ENCODE results near the gene SRRT. TPM values are rescaled to one million over a fixed set of nuclear protein-coding genes. Genes with fewer than 3 reads are reported as not detected.
"Not testable (repeated sequence)": the region's sequence is repeated elsewhere in the genome, so short reads cannot be mapped to it uniquely, and the experiment has no call there.

Gene SRRT
- total and polyA plus RNA-seq, 10 of the 15 experiments (the other 5 are each of a cell fraction or from before 2014, with no cell fraction given), result 11.1 to 254 (median 111) TPM

- Histone ChIP-seq H3K9me3 (replicated peaks; ENCODE audit: control insufficient read depth, insufficient read depth, low read length) (no peaks in the 10 kb centered on the region), H3K4me3 (no peak overlapping the region), H3K27ac (ENCODE audit: control insufficient read depth, insufficient read depth) (no peak overlapping the region), H2AFZ (ENCODE audit: control insufficient read depth, low read depth, low read length) (no peak overlapping the region), H3K36me3 (ENCODE audit: control insufficient read depth in 2 of 2, insufficient read depth in 2 of 2, low read length in 1 of 2) (no peaks in the 10 kb centered on the region), H3K27me3 (replicated peaks in 1 of 2; ENCODE audit: control insufficient read depth in 2 of 2, insufficient read depth in 2 of 2, low read length in 1 of 2) (no peaks in the 10 kb centered on the region; a peak in 1 of 4 replicates), H3K4me1 (ENCODE audit: control insufficient read depth, insufficient read depth, low read length) (no peaks in the 10 kb centered on the region), H3K4me2 (ENCODE audit: control insufficient read depth, insufficient read depth) (no peak overlapping the region), H3K9ac (ENCODE audit: control insufficient read depth, insufficient read depth, low read length) (no peak overlapping the region), H4K20me1 (ENCODE audit: control insufficient read depth, insufficient read depth) (no peaks in the 10 kb centered on the region), H3K79me2 (ENCODE audit: control insufficient read depth, insufficient read depth, low read length) (no peaks in the 10 kb centered on the region)
- TF ChIP-seq LARP7 (IDR thresholded peaks at IDR 0.05) (no peak), POU2F2 (IDR thresholded peaks at IDR 0.05; ENCODE audit: borderline replicate concordance, low read depth, low read length) (no peak), BCLAF1 (IDR thresholded peaks at IDR 0.05) (no peak)
- TF ChIP-seq, protein P1, sequence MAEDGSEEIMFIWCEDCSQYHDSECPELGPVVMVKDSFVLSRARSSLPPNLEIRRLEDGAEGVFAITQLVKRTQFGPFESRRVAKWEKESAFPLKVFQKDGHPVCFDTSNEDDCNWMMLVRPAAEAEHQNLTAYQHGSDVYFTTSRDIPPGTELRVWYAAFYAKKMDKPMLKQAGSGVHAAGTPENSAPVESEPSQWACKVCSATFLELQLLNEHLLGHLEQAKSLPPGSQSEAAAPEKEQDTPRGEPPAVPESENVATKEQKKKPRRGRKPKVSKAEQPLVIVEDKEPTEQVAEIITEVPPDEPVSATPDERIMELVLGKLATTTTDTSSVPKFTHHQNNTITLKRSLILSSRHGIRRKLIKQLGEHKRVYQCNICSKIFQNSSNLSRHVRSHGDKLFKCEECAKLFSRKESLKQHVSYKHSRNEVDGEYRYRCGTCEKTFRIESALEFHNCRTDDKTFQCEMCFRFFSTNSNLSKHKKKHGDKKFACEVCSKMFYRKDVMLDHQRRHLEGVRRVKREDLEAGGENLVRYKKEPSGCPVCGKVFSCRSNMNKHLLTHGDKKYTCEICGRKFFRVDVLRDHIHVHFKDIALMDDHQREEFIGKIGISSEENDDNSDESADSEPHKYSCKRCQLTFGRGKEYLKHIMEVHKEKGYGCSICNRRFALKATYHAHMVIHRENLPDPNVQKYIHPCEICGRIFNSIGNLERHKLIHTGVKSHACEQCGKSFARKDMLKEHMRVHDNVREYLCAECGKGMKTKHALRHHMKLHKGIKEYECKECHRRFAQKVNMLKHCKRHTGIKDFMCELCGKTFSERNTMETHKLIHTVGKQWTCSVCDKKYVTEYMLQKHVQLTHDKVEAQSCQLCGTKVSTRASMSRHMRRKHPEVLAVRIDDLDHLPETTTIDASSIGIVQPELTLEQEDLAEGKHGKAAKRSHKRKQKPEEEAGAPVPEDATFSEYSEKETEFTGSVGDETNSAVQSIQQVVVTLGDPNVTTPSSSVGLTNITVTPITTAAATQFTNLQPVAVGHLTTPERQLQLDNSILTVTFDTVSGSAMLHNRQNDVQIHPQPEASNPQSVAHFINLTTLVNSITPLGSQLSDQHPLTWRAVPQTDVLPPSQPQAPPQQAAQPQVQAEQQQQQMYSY (CRISPR knock-in tag; IDR thresholded peaks at IDR 0.05), result no peak
- RAD21 ChIA-PET (ENCODE audit: unreplicated experiment), result no interaction called here
- WGBS (ENCODE audit: insufficient coverage, insufficient replicate concordance, low lambda C conversion rate, missing lambda C conversion rate), result 40% methylated on average over 8 of the region's 8 CpGs
- no TSS peak for BruUV-seq (replicated peaks)
- SMC1A ChIA-PET (ENCODE audit: uncharacterized antibody, unreplicated experiment), result no interaction called here
- intact Hi-C loops (cut with micrococcal nuclease; ENCODE audit: unreplicated experiment) (no loop called here), in situ Hi-C loops (cut with MboI) (no loop called here)
- ATAC-seq (no peak), FAIRE-seq (no peak), DNase-seq (ENCODE audit: low read depth, low spot score) (no peak)
- POLR2A ChIA-PET, result no interaction called here
- CTCF ChIA-PET, result no interaction called here
These were observed 40.1 kb downstream of the SRRT start for GRCh38 chr7:100914879-100915447.

GRCh38 chr7:100919335-100919734 is 44.4 kb downstream of the SRRT start:
- H3K27me3 ChIP-seq (replicated peaks in 1 of 2; ENCODE audit: control insufficient read depth in 2 of 2, insufficient read depth in 2 of 2, low read length in 1 of 2); H4K20me1 ChIP-seq (ENCODE audit: control insufficient read depth, insufficient read depth); H3K79me2 ChIP-seq (ENCODE audit: control insufficient read depth, insufficient read depth, low read length); H3K27ac ChIP-seq (ENCODE audit: control insufficient read depth, insufficient read depth); RAD21 ChIA-PET (ENCODE audit: unreplicated experiment); BruUV-seq (replicated peaks); H3K9me3 ChIP-seq (replicated peaks; ENCODE audit: control insufficient read depth, insufficient read depth, low read length); H3K36me3 ChIP-seq (ENCODE audit: control insufficient read depth in 2 of 2, insufficient read depth in 2 of 2, low read length in 1 of 2); H3K4me3 ChIP-seq; in situ Hi-C loops (cut with MboI); H3K4me1 ChIP-seq (ENCODE audit: control insufficient read depth, insufficient read depth, low read length); CTCF ChIA-PET; H3K9ac ChIP-seq (ENCODE audit: control insufficient read depth, insufficient read depth, low read length); DNase-seq (ENCODE audit: low read depth, low spot score); FAIRE-seq; ATAC-seq; intact Hi-C loops (cut with micrococcal nuclease; ENCODE audit: unreplicated experiment); H2AFZ ChIP-seq (ENCODE audit: control insufficient read depth, low read depth, low read length); H3K4me2 ChIP-seq (ENCODE audit: control insufficient read depth, insufficient read depth): not testable (repeated sequence)
- WGBS (ENCODE audit: insufficient coverage, insufficient replicate concordance, low lambda C conversion rate, missing lambda C conversion rate), result 42% methylated on average over 5 of the region's 5 CpGs
- POLR2A ChIA-PET, result interaction anchor here (0.6 kb wide), 1 partner anchor 58 kb away, joined by 3 read pairs; no protein-coding TSS in a partner anchor
- SMC1A ChIA-PET (ENCODE audit: uncharacterized antibody, unreplicated experiment), result interaction anchor here (0.9 kb wide), 1 partner anchor 9 kb away, joined by 4 read pairs; no protein-coding TSS in a partner anchor
